Measurements from ENCODE around the gene SUGCT.

SUGCT gene

GRCh38 chr7:40507166-40507565 is 372.4 kb downstream of the SUGCT start:
- ChIA-PET POLR2A (no interaction called here), CTCF (interaction anchor here (0.6 to 2.6 kb wide), 3 partner anchors 24 to 1030 kb away, joined by 3 to 9 read pairs (median 3); no protein-coding TSS in a partner anchor)
- no peak for TF ChIP-seq ZEB2 (tag by site-specific recombination; IDR thresholded peaks at IDR 0.05)
- no peak for TF ChIP-seq PRDM1 (tag by site-specific recombination; IDR thresholded peaks at IDR 0.05)
- TF ChIP-seq ZNF701 (tag by site-specific recombination; IDR thresholded peaks at IDR 0.05) = no peak
- TF ChIP-seq MZF1 (tag by site-specific recombination; IDR thresholded peaks at IDR 0.05; ENCODE audit: borderline replicate concordance) = no peak
- no peak for TF ChIP-seq ZSCAN30 (tag by site-specific recombination; IDR thresholded peaks at IDR 0.05)
- no peak for TF ChIP-seq ZFP41 (tag by site-specific recombination; IDR thresholded peaks at IDR 0.05; ENCODE audit: borderline replicate concordance)
- TF ChIP-seq ZIC2 (tag by site-specific recombination; IDR thresholded peaks at IDR 0.05) = no peak

GRCh38 chr7:40509287-40509996 is 374.6 kb downstream of the SUGCT start:
- Histone ChIP-seq H3K9me3 (ENCODE audit: control insufficient read depth, insufficient read depth, low read depth, low read length) (no peaks in the 10 kb centered on the region), H3K4me1 (ENCODE audit: control insufficient read depth, insufficient read depth, low read length) (no peaks in the 10 kb centered on the region), H3K27ac (ENCODE audit: extremely low read depth, low read depth, low read length) (no peak overlapping the region), H3K4me3 (ENCODE audit: low read depth, low read length) (no peak overlapping the region), H3K36me3 (ENCODE audit: control insufficient read depth in 2 of 2, insufficient read depth in 1 of 2, low read length in 2 of 2) (no peaks in the 10 kb centered on the region)
- ChIA-PET CTCF (interaction anchor here (0.7 kb wide), 2 partner anchors 154 to 207 kb away, joined by 3 to 5 read pairs; no protein-coding TSS in a partner anchor), POLR2A (no interaction called here)
- TF ChIP-seq ZSCAN30 (tag by site-specific recombination; IDR thresholded peaks at IDR 0.05) (no peak), ZNF747 (tag by site-specific recombination; IDR thresholded peaks at IDR 0.05) (no peak), ZNF23 (tag by site-specific recombination; IDR thresholded peaks at IDR 0.05; ENCODE audit: borderline replicate concordance) (no peak), BCL11A (tag by site-specific recombination; IDR thresholded peaks at IDR 0.05; ENCODE audit: low read depth) (no peak), ZSCAN23 (tag by site-specific recombination; IDR thresholded peaks at IDR 0.05) (no peak), HOXD13 (CRISPR knock-in tag; IDR thresholded peaks at IDR 0.05; ENCODE audit: borderline replicate concordance) (no peak), ZBTB1 (tag by site-specific recombination; IDR thresholded peaks at IDR 0.05) (no peak), REPIN1 (tag by site-specific recombination; IDR thresholded peaks at IDR 0.05; ENCODE audit: low read depth) (no peak), ZNF341 (tag by site-specific recombination; IDR thresholded peaks at IDR 0.05; ENCODE audit: low read depth) (no peak), ZFHX2 (tag by site-specific recombination; conservative IDR thresholded peaks at IDR 0.05) (no peak), SCRT1 (tag by site-specific recombination; IDR thresholded peaks at IDR 0.05; ENCODE audit: borderline replicate concordance) (no peak)

More at GRCh38 chr7:40507166-40507565, 372.4 kb downstream of the SUGCT start:
- no peaks in the 10 kb centered on the region for H3K36me3 ChIP-seq (ENCODE audit: control insufficient read depth in 2 of 2, insufficient read depth in 1 of 2, low read length in 2 of 2)
- no peaks in the 10 kb centered on the region for H3K4me1 ChIP-seq (ENCODE audit: control insufficient read depth, insufficient read depth, low read length)
- no peaks in the 10 kb centered on the region for H3K9me3 ChIP-seq (ENCODE audit: control insufficient read depth, insufficient read depth, low read depth, low read length)
- H3K27ac ChIP-seq (ENCODE audit: extremely low read depth, low read depth, low read length) = no peak overlapping the region
- no peak overlapping the region for H3K4me3 ChIP-seq (ENCODE audit: low read depth, low read length)

- no peaks in the 10 kb centered on the region for H3K4me1 ChIP-seq (ENCODE audit: control insufficient read depth, insufficient read depth, low read length)
- no peaks in the 10 kb centered on the region for H3K9me3 ChIP-seq (ENCODE audit: control insufficient read depth, insufficient read depth, low read depth, low read length)
- no peak overlapping the region for H3K27ac ChIP-seq (ENCODE audit: extremely low read depth, low read depth, low read length)
- ChIA-PET CTCF (no interaction called here), POLR2A (no interaction called here)
- H3K4me3 ChIP-seq (ENCODE audit: low read depth, low read length) = no peak overlapping the region
- H3K36me3 ChIP-seq (ENCODE audit: control insufficient read depth in 2 of 2, insufficient read depth in 1 of 2, low read length in 2 of 2) = no peaks in the 10 kb centered on the region
- TF ChIP-seq ZSCAN30 (tag by site-specific recombination; IDR thresholded peaks at IDR 0.05) = no peak
- TF ChIP-seq ZNF157 (tag by site-specific recombination; IDR thresholded peaks at IDR 0.05) = no peak
- no peak for TF ChIP-seq ZNF664 (tag by site-specific recombination; IDR thresholded peaks at IDR 0.05)
- no peak for TF ChIP-seq ZNF132 (tag by site-specific recombination; IDR thresholded peaks at IDR 0.05; ENCODE audit: borderline replicate concordance)
- no peak for TF ChIP-seq ZNF704 (tag by site-specific recombination; IDR thresholded peaks at IDR 0.05)
- no peak for TF ChIP-seq ZNF518A (tag by site-specific recombination; conservative IDR thresholded peaks at IDR 0.05; ENCODE audit: low read depth)
- no peak for TF ChIP-seq REST (tag by site-specific recombination; IDR thresholded peaks at IDR 0.05)
Observed at GRCh38 chr7:40516376-40516775, 381.6 kb downstream of the SUGCT start.

Measured in HEK293 (cell line).